GM12878 (cell line): Measurements from ENCODE around the gene CAMK2G.

ENCODE experiments used
- CTCF ChIP-seq, 3 experiments: IDR thresholded peaks in 2 of 3; conservative IDR thresholded peaks in 1 of 3; 2 replicates each; pipeline ENCODE4 v1.5.1; 2011; ENCODE audit warnings: low read depth in 3 of 3, low read length in 3 of 3, mild to moderate bottlenecking in 3 of 3, control low read depth in 2 of 3, moderate library complexity in 2 of 3, inconsistent platforms in 1 of 3, mixed read lengths in 1 of 3; ENCODE audit not compliant: control insufficient read depth in 2 of 3, insufficient read depth in 1 of 3; ENCODE audit errors: extremely low read depth in 1 of 3
- E2F4 ChIP-seq: IDR thresholded peaks from 2 replicates; pipeline ENCODE4 v1.6.1; 2012; ENCODE audit warnings: low read depth, low read length, improper control_type of control experiment
- EED ChIP-seq: sonication (generic); IDR thresholded peaks from 2 replicates; pipeline ENCODE4 v1.6.1; 2016; ENCODE audit warnings: antibody characterized with exemption, low read depth
- FOXK2 ChIP-seq: fragments of 450-650 bp; IDR thresholded peaks from 2 replicates; pipeline ENCODE4 v1.6.1; 2017; ENCODE audit warnings: mild to moderate bottlenecking, moderate library complexity

- no peak for TF ChIP-seq CTCF (IDR thresholded peaks at IDR 0.05 in 2 of 3, conservative IDR thresholded peaks at IDR 0.05 in 1 of 3; ENCODE audit: control insufficient read depth in 2 of 3, extremely low read depth in 1 of 3, insufficient read depth in 1 of 3, low read depth in 3 of 3, low read length in 3 of 3)
- no peak for TF ChIP-seq FOXK2
- no peak for TF ChIP-seq E2F4
- no peak for TF ChIP-seq EED
Measured at GRCh38 chr10:73871295-73872189, 2.8 kb downstream of the CAMK2G start.
